Neural cell (in vitro differentiated cells): Measurements from ENCODE around the gene PSEN1.

Experiments used
- EP300 ChIP-seq: fragments of 450-650 bp; conservative IDR thresholded peaks from 2 replicates; pipeline ENCODE4 v1.6.1; 2014; ENCODE audit warnings: antibody characterized with exemption, mild to moderate bottlenecking, moderate library complexity; ENCODE audit not compliant: poor library complexity, severe bottlenecking
- REST ChIP-seq: IDR thresholded peaks from 2 replicates; pipeline ENCODE4 v1.6.1; 2012; ENCODE audit warnings: borderline replicate concordance
- TF ChIP-seq, protein P1 (sequence below): fragments of 450-650 bp; IDR thresholded peaks from 2 replicates; pipeline ENCODE4 v1.5.1; 2014; ENCODE audit warnings: antibody characterized with exemption, mild to moderate bottlenecking, moderate library complexity; ENCODE audit not compliant: poor library complexity, severe bottlenecking

DNA sequence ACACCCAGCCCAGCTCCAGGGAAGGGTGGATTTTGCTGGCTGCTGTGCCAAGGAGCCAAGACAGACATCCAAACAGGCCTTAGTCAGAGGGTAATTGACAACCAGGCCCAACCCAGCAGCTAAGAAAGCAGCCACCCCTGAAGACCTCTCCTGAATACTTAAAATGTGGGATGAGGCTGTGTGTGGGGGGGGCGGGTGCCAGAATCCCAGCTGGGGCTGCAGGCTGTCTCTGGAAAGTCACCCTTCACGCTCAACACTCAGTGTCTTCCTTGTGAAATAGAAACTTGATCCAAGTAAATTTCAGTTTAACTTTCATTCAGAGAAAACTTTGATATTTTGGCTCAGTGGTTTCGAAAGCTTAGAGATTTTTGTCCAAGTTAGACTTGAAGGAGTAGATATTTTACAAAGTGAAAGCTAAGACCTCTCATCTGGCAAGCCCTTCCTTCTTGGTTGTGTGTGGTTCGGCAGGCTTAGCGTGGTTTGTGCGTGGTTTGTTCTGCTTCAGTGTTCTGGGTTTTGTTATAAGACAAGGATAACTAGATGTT is 106.1 kb downstream of the PSEN1 start:
- TF ChIP-seq, protein P1, sequence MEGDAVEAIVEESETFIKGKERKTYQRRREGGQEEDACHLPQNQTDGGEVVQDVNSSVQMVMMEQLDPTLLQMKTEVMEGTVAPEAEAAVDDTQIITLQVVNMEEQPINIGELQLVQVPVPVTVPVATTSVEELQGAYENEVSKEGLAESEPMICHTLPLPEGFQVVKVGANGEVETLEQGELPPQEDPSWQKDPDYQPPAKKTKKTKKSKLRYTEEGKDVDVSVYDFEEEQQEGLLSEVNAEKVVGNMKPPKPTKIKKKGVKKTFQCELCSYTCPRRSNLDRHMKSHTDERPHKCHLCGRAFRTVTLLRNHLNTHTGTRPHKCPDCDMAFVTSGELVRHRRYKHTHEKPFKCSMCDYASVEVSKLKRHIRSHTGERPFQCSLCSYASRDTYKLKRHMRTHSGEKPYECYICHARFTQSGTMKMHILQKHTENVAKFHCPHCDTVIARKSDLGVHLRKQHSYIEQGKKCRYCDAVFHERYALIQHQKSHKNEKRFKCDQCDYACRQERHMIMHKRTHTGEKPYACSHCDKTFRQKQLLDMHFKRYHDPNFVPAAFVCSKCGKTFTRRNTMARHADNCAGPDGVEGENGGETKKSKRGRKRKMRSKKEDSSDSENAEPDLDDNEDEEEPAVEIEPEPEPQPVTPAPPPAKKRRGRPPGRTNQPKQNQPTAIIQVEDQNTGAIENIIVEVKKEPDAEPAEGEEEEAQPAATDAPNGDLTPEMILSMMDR = no peak
- TF ChIP-seq EP300 = no peak
- no peak for TF ChIP-seq REST
